Fibroblast of skin of back (primary cell): ENCODE results near the gene CDC16.

Experiments
- DNase-seq: peaks from one replicate; pipeline ENCODE4 v3.0.0-alpha.2; 2013

CDC16 gene

DNA sequence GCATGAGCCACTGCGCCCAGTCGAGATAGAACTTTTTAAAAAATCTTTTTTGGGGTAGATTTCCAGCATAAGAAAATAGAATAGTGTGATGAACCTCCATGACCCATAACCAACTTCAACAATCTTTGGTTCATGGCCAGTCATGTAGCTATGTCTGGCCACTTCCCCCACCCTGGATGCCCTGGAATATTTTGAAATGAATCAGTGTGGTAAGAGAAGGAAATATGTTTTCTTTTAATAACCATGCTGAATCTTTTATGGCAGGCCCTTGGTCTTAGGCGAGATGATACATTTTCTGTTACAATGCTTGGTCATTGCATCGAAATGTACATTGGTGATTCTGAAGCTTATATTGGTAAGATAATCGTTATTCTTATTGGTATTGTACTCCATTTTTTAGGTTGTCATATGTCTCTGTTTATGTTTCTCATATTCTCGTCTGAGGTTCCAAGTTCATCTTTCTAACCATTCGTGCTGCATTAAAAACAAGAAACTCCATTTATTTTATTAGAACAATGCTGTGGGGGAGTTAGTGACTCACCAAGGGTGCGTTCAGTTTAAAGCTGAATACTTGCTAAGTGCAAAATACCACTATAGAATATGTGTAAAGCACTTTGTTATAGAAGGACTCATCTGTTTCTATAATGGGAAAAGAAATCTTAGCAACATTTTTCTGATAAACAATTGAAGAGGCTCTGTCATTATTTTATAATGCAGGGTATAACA is 30.4 kb downstream of the CDC16 start:
- peak; percentile 97 for DNase-seq

DNA sequence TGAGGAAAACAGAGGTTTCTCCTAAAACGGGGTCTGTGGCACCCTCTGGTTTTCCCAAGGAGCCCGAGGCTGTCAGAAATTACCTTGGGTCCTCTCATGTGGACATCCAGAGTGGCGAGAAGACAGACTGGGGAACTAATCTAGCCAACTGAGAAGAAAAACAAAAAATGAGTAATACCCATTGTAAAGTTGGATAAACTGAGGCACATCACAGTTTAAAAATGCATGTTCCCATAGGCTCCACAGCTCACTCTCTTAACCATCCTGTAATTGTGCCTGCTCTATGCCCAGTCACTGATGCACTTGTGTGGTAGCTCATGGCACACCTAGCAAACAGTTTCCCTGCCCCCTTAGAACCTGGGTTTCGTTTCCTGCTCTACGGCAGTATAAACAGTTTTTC is 31.5 kb downstream of the CDC16 start:
- DNase-seq, result no peak

DNA sequence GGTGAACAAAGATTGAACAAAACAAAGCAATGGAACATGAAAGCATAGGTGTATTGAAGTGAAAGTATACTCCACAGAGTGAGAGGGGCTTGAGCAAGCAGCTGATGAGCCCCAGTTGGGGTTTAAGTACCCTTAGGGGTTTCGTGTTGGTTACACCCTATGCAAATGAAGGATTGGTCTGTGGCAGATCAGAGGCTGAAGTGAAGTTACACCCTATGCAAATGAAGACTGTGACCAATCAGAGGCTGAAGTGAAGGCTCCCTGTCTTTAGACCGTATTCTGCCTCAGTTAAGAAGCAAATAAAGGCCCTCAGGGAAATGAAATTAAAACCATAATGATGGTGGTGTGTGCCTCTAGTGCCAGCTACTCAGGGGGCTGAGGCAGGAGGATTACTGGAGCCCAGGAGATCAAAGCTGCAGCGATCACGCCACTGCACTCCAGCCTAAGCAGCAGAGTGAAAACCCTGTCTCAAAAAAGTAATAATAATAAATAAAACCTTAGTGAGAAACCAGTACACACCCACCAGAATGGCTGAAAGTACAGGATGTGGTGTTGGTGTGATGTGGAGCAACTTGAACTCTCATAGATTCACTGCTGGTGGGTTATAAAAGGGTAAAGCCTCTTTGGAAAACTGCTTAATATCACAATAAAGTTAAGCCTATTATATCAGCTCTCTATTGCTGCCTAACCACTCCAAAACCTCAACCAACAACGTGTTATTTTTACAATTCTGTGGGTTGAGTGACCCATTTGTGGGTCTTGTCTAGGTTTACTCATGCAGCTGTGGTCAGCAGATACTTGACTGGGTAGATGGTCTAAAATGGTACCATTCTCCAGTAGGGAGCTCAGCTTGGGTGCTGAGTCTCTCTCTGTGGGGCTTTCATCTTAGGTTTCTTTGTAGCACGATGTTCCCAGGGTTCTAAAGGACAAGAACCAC is 33.9 kb downstream of the CDC16 start:
- DNase-seq, result no peak

GRCh38 chr13:114269281-114269770 is 34.6 kb downstream of the CDC16 start:
- no peak for DNase-seq

DNA sequence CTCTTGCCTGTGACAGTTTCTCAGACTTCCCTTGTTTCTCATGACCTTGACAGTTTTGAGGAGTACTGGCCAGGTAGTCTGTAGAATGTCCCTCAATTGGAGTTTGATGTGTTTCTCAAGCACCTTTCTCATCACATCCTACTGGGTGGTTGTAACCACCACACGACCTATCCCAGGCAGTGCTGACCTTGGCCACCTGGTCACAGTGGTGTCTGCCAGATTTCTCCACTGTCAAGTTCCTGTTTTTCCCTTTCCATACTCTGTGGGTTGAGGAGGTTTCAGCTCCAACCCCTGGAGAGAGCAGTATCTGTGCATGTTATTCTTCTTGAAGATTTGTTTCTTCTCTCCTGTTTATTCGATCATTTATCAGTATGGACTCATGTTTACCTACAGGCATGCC is 38.3 kb downstream of the CDC16 start:
- DNase-seq, result no peak

- no peak for DNase-seq
Measured at GRCh38 chr13:114275304-114275703, 40.6 kb downstream of the CDC16 start.

- DNase-seq, result no peak
Measured at GRCh38 chr13:114279146-114279545, 44.4 kb downstream of the CDC16 start.

GRCh38 chr13:114279758-114280355 is 45.2 kb downstream of the CDC16 start:
- no peak for DNase-seq

DNA sequence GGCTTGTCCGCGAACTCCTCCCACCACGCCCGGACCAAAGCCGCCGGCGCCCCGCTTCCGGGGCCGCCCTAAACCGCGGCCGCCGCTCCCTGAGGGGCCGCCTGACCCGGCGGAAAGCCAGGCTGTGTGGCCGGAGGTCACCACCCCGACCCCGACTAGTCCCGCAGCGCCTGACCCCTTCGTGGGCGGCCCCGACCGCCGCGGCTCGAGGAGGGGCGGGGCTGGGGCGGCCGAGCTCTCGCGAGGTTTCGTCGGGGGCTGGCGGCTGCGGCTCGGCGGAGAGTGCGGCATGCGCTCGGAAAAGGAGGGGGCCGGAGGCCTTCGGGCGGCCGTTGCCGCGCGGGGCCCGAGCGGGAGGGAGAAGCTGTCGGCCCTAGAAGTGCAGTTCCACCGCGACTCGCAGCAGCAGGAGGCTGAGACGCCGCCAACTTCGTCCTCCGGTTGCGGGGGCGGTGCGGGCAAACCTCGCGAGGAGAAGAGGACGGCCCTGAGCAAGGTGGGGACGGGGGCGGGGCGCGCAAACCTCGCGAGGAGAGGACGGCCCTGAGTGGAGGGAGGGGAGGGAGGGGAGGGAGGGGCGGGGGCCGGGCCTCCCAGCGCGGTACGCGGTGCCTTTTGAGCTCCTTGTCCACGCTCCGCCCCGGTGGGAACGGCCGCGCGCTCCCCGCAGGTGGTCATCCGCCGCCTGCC is 46.8 kb downstream of the CDC16 start, which contains the start of gene UPF3A:
Gene UPF3A, plus strand, starts transcription at position 251 of the 690 bp plus-strand sequence. Its CDS starts 39 bp downstream, at position 290.
- peak; percentile 92 for DNase-seq

GRCh38 chr13:114282041-114282670 is 47.5 kb downstream of the CDC16 start:
- DNase-seq, result no peak

DNA sequence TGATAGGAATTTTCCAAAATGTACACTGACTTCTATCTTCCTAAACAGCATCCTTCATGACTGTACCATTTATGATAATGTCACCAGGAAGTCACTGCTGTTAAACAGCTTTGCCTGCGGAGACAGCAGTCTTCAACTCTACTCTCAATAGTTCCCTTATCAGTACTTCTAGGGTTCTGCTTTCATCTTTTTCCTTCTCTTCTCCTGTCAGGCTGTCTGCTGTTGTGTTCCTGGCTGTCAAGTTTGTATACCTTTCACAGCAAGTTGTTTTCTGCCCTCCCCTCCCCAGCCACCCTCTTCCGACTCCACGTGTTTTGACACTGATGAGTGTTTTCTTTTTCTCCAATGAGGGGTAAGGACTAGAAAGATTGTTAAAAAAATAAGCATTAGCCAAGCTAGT is 48.9 kb downstream of the CDC16 start:
- DNase-seq, result no peak

DNA sequence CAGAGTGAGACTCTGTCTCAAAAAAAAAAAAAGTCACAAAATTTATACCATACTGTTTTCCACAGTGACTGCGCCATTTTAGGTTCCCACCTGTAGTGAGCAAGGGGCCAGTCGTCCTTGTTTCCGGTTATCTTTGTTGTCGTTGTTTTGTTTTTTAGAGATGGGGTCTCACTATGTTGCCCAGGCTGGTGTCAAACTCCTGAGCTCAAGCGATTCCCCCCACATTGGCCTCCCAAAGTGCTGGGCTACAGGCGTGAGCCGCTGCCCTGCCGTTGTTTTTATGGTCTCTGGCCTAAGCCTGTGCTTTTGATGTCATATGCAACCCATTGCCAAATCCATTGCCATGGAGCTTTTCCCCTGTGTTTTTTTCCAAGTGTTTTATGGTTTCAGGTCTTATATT is 50.0 kb downstream of the CDC16 start:
- no peak for DNase-seq

DNA sequence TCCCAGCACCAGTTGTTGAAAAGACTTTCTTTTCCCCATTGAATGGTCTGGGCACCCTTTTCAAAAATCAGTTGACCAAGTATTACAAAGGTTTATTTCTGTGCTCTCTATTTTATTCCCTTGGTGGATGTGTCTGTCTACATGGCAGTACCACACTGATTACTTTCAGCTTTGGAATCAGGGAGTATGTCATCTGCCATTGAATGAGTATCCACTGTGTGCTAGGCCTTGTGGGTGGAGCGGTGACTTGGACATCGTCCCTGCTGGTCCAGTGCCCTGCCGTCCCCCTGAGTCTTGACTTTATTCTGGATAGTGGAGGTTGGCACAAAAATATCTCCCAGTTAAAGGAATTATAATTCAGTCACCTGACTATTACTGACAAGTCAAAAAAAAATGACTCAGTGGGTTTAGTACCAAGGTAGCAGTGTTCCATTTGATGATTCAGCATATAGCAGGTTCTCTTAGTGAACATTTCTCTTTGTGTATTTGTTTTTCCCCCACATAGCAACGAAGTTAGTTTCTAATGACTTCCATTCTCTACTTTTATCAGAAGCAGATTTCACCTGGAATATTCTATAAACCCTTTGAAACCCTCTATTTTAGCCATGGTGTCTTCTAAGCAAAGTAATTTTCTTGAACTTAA is 50.6 kb downstream of the CDC16 start:
- DNase-seq, result no peak

- DNase-seq, result peak; percentile 93
Measured at GRCh38 chr13:114286808-114287207, 52.1 kb downstream of the CDC16 start.

DNA sequence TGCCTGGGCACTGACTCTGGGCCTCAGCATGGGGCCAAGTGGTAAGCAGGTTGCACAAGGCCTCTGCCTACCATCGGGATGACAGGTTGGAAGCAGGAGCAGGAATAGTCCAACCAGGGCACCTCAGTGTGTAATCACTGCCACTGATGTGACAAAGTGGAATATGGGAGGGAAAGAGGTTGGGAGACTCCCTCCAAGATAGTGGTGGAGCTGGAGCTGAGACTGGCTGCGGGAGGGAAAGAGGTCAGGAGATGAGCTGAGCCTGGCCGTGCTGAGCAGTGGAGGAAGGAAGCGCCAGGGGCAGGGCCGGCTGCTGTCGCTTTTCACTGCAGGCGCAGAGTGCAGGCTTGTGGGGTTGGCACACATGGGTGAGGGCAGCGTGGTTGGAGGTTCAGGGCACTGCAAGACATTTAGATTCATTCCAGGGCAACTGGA is 53.5 kb downstream of the CDC16 start:
- DNase-seq, result no peak

- DNase-seq, result no peak
Measured at GRCh38 chr13:114296448-114296847, 61.8 kb downstream of the CDC16 start.

GRCh38 chr13:114296902-114297301 is 62.2 kb downstream of the CDC16 start:
- no peak for DNase-seq

GRCh38 chr13:114298866-114299265 is 64.2 kb downstream of the CDC16 start:
- no peak for DNase-seq

DNA sequence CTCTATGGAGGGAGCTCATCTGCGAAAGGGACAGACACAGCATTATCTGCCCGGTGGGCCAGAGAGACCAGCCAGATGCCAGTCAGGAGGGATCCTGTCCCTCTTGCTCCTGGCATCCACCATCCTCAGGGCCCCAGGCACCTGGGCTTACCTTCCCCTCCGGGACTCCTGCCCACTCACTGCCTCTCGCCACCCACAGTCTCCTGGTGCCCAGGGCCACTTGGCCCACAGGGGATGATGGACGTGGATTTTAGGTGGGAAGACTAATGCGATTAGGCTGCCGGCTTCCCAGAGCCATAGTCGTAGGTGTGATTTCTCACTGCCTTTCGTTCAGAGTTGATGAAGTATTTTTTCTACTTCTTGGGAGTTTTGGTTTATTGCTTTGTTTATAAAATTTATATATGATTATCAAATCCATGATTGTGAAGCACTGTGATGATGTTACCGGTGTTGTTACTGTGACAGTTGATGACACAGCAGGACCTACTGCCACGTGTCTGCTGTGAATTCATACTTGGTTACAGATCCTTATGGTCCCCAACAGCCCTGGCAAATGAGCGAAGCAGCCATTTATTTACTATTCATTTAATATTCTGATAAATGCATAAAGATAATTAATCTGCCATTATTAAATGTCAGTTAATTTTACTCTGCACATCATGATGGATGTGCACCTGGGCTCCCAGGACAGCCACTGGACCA is 65.1 kb downstream of the CDC16 start:
- DNase-seq, result no peak

DNA sequence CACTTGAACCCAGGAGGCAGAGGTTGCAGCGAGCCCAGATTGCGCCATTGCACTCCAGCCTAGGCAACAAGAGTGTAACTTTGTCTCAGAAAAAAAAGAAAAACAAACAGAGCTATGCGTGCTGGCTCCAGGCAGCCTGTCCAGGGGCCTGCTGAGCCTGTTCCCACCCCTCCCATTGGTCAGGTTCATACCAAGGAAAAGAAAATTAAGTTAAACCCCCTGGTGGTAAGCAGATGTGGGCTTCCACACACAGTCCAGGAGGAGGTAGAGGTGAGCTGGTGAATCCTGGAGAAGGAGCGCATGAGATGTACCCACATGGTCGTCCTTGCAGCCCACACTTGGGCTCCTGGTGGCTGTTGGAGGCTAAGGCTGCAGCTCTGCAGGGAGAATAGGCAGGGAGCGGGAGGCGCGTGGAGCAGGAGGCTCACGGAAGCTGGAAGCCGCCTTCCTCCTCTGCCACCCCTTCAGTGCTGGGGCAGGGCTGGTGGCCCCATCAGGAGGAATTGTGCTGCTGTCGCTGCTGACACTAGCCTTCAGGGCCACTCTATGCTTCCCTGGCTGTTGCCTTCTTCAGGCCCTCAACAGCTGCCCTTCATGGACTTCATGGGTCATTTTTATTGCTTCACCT is 69.1 kb downstream of the CDC16 start:
- no peak for DNase-seq
